Limb (tissue), 2 donors: ENCODE data around the gene PC.
A peak's percentile ranks its signal among the peaks of the same experiment; 100 is the strongest.
"Not testable (repeated sequence)": the region's sequence is repeated elsewhere in the genome, so short reads cannot be mapped to it uniquely, and the experiment has no call there.

Experiments used
- DNase-seq, 2 donors: peaks; one replicate each; pipeline ENCODE4 v3.0.0-alpha.2; 2016; ENCODE audit errors: extremely low spot score in 2 of 2

The PC gene

GRCh38 chr11:66981976-66982578 lies 23.9 kb upstream of the PC start:
- DNase-seq: peak; percentile 79 to 81

DNA sequence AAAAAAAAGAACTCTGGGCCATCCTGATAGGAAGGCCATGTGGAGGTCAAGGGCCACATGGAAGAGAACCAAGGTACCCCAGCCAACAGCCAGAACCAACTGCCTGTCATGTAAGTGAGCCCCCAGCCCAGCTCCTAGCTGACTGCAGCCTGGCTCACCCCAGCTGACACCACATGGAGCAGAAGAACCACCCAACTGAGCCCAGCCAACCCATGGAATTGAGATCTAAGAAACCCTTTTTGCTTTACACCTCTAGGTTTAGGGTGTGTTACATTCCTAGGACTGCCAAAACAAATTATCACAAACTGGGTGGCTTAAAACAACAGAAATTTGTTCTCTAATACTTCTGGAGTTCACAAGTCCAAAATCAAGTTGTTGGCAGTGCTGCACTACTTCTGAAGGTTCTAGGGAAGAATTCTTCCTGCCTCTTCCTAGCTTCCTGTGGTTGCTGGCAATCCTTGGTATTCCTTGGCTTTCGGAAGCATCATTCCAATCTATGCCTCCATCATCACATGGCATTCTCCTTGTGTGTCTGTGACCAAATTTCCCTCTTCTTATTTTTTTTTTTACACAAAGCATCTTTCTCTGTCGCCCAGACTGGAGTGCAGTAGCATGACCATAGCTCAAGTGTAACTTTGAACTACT lies 21.3 kb upstream of the PC start:
- DNase-seq: no peak

GRCh38 chr11:66978717-66979116 lies 20.5 kb upstream of the PC start:
- DNase-seq: no peak

DNA sequence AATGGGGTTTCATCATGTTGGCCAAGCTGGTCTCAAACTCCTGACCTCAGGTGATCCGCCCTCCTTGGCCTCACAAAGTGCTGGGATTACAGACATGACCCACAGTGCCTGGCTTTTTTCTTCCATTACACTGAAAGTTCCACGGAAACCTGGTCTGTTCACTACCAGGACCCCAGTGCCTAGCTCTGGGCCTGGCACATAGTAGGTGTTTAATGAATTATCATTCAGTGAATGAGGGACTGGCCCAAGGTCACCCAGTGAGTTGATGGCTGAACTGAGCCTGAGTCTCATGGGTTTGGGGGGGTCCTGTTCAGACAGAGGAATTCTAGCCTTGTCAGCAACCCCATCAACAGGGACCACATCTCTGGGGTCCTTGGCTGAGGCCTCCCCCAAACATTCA lies 20.0 kb upstream of the PC start:
- DNase-seq: no peak

- no peak for DNase-seq
These were observed 18.7 kb upstream of the PC start for GRCh38 chr11:66976925-66977324.

GRCh38 chr11:66976028-66976467 lies 17.9 kb upstream of the PC start:
- peak in 1 of 2 donors; percentile 81 for DNase-seq

DNA sequence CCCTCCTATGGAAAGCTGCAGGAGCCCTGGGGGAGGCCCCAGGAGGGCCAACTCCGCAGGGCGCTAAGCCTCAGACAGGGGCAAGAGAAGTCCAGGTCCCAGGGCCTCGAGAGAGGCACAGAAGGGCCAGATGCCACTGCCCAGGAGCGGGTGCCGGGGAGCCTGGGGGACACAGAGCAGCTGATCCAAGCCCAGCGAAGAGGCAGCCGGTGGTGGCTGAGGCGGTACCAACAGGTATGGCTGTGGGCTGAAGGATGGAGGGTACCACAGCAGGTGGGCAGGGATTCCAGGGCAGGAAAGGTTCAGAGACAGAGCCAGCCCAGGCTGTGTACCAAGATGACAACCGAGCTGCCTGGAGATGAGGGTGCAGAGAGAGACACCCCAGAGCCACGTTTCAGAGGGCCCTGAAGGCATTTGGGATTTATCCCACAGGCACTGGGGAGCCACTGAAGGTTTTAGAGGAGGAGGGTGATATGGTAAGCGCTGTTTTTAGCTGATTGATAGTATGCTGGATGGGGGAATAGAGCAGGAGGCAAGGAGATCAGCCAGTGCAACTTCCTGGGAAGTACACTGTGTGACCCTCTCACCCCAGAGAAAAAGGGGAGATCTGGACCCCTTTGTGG lies 17.3 kb upstream of the PC start:
- no peak for DNase-seq

- no peak for DNase-seq
These were observed 16.7 kb upstream of the PC start, which contains the start of gene C11orf86 for GRCh38 chr11:66974724-66975404. Gene C11orf86, plus strand, starts transcription at chr11:66975304. Its CDS starts 59 bp downstream, at chr11:66975363.

DNA sequence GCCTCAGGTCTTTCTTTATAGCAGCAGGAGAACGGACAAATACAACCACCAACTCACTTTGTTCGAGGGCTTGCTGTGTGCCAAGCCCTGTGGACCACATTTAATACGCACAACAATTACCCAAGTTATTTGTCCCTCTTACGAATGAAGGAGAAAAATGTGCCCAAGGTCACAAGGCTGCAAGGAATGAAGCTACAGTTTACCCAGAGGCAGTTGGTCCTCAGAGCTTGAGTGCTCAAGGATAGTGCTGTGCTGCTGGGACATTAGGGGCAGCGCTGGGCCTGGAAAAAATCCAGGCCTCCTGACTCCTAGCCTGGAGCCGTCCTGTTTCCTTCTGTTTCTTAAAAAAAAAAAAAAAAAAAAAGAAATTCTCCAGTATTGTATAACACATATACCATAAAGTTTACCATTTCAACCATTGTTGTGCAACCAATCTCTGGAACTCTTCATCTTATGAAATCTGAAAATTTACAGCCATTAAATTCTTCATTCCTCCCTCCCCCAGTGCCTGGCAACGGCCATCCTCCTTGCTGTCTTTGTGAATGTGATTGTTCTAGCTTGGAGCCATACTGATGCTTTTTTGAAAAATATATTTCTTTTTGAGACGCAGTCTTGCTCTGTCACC lies 15.9 kb upstream of the PC start:
- DNase-seq: no peak

GRCh38 chr11:66971488-66971887 lies 13.3 kb upstream of the PC start:
- DNase-seq: no peak

DNA sequence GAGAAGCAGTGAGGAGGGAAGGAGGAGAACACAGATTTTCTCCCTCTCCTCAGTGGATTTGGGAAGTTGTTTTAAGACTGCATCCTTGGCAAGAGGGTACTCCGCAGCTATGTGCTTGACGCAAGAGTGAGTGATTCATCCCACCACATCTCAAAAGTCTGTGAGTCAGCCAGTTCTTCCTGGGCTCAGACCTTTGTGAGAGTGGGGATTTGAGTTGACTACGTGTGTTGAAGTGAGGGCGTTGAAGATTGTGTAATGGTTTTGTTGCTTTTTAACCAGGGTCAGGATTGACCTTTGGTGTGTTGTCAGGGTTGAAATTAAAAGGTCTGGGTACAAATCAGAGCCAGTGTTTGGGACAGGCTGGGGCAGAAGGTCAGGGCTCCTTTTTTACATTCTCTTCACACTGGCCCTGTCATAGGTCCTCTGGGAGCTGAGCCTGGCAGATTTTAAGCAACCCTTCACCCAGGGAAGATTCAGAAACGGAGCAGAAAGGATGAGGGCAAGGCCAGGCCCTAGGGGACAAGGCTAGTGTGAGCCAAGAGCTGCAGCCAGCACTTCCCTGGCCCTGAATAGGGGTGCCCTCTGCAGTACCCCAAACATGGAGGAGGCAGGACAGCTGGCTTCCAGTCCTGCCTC lies 12.7 kb upstream of the PC start:
- no peak for DNase-seq

- no peak for DNase-seq
These were observed 12.2 kb upstream of the PC start for GRCh38 chr11:66970371-66970806.

- DNase-seq: no peak
These were observed 11.5 kb upstream of the PC start for GRCh38 chr11:66969584-66970225.

DNA sequence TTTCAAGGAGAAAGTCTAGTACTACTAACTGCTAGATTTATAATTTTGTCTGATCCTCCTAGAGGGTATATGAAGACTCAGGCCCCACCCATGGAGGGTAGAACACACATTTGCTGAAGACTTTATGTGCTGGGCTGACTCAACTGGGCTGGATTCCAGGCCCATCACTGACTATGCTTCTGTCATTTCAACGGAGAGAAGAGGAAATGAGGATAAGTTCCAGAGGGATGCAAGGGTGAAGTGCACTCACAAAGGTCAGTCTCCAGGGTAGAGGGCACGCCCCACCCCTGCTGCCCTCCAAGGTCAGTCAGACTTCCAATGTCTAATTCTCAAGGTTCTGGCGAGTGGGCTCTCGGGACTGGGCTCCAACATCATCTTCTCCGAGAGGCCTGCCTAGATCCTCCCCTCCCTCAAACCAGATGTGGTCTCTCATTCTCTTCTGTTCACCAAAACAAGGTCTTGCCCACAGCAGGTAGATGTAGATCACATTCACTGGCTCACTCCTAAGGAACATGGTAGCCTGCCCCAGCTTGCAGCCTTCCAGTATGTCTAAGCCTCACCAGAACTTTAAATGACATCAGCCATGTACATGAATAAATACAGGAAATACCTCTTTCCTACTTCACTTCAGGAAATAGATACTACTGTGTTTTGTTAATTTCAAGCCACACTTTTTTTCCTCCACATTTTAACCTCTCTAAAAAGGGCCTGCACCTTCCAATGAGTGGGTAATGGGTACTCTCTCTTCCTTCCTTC lies 9.7 kb upstream of the PC start:
- no peak for DNase-seq

DNA sequence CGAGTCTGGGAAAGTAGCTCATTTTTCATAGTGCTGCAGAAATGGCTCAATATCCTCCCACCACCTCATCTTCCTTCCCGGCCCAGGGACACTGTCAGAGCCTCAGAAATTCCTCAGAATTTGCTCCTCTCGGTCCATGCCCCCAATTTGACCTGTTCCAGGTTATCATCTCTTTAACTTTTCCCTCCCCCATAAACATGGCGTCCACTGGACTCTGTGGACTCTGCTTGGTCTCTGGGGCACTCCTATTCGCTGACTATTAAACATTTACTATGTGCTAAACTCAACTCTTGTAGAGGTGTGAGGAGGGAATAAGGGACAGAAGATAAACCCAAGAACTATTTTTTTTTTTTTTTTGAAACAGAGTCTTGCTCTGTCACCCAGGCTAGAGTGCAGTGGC lies 8.2 kb upstream of the PC start:
- DNase-seq: no peak

DNA sequence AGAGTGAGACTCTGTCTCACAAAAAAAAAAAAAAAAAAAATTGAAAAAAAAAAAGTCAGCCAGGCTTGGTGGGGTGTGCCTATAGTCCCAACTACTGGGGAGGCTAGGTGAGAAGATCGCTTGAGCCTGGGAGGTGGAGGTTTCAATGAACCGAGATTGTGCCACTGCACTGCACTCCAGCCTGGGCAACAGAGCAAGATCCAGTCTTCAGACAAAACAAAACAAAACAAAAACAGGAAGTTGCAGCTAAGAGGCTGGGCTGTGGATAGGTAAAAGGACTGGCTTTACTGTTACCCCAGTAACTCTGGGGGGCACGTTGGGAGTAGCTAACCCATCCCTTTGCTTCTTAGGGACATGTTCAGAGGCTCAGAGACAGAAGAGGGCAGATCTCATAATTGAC lies 6.3 kb upstream of the PC start:
- no peak for DNase-seq

GRCh38 chr11:66962801-66963200 lies 4.6 kb upstream of the PC start:
- no peak for DNase-seq

GRCh38 chr11:66962247-66962646 lies 4.1 kb upstream of the PC start:
- DNase-seq: no peak

GRCh38 chr11:66961691-66962213 lies 3.6 kb upstream of the PC start:
- DNase-seq: not testable (repeated sequence)

DNA sequence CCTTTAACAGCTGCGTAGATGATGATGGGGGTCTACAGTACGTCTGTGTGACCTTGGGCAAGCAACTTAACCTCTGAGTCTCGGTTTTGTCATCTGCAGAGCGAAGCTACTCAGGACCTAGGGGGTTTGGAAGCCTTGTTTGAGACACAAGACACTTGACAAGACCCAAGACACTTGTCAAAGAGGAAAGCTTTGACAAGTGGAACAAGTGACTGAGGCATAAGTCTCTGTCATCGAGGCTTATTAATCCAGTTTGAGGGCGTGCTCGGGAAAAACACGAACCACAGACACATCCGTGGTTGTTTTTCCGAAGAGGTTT lies 732 bp upstream of the PC start:
- DNase-seq: no peak
